ENCODE results near the gene PTPN3. TPM values are rescaled to one million over a fixed set of nuclear protein-coding genes. Genes with fewer than 3 reads are reported as not detected.

The PTPN3 gene
- total RNA-seq, 1 experiment from 2014 or later, result 10.4 TPM

DNA sequence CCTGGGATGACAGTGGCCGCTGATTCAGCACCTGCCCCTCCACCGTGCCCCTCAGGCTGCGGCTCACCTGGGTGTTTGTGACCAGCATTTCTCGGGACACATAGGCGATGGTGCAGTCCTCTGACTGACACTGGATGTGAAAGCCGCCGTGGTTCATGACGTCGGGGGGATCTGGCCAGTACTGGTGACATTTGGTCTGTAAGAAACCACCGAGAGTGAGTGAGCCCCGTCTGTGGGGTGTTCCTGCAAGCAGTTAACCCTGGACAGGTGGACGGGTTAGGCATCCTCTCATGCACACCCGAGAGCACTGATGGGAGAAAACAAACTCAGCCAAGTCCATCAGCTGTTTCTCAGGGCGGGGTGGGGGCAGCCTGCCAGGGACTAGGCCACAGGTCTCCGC, 114.8 kb downstream of the PTPN3 start:
- peaks cover 2% of the 10 kb centered on the region for H3K36me3 ChIP-seq (ENCODE audit: control insufficient read depth, insufficient read depth, low read length)
- no TSS peak for BruUV-seq (replicated peaks)
- TF ChIP-seq, protein P1, sequence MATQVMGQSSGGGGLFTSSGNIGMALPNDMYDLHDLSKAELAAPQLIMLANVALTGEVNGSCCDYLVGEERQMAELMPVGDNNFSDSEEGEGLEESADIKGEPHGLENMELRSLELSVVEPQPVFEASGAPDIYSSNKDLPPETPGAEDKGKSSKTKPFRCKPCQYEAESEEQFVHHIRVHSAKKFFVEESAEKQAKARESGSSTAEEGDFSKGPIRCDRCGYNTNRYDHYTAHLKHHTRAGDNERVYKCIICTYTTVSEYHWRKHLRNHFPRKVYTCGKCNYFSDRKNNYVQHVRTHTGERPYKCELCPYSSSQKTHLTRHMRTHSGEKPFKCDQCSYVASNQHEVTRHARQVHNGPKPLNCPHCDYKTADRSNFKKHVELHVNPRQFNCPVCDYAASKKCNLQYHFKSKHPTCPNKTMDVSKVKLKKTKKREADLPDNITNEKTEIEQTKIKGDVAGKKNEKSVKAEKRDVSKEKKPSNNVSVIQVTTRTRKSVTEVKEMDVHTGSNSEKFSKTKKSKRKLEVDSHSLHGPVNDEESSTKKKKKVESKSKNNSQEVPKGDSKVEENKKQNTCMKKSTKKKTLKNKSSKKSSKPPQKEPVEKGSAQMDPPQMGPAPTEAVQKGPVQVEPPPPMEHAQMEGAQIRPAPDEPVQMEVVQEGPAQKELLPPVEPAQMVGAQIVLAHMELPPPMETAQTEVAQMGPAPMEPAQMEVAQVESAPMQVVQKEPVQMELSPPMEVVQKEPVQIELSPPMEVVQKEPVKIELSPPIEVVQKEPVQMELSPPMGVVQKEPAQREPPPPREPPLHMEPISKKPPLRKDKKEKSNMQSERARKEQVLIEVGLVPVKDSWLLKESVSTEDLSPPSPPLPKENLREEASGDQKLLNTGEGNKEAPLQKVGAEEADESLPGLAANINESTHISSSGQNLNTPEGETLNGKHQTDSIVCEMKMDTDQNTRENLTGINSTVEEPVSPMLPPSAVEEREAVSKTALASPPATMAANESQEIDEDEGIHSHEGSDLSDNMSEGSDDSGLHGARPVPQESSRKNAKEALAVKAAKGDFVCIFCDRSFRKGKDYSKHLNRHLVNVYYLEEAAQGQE (IDR thresholded peaks at IDR 0.05; ENCODE audit: insufficient read depth in 1 of 2, low read depth in 2 of 2, low read length in 1 of 2), result no peak
- TF ChIP-seq POLR2AphosphoS5 (IDR thresholded peaks at IDR 0.05; ENCODE audit: low read depth, low read length) (no peak), SIN3A (IDR thresholded peaks at IDR 0.05; ENCODE audit: borderline replicate concordance, insufficient read depth, low read depth, low read length) (no peak), TCF7L2 (IDR thresholded peaks at IDR 0.05; ENCODE audit: low read depth, low read length) (no peak), CTCF (IDR thresholded peaks at IDR 0.05) (no peak)
- H3K4me3 ChIP-seq (ENCODE audit: low read depth in 2 of 2, low read length in 2 of 2), result no peak overlapping the region
- no peaks in the 10 kb centered on the region for H3K27me3 ChIP-seq (ENCODE audit: control insufficient read depth, insufficient read depth, low read length)
- no peaks in the 10 kb centered on the region for H3K4me1 ChIP-seq (ENCODE audit: control insufficient read depth, insufficient read depth, low read length)
- intact Hi-C loops (cut with micrococcal nuclease; ENCODE audit: unreplicated experiment), result no loop called here
- in situ Hi-C loops (cut with HindIII; ENCODE audit: low pct_unique_long_range_greater_than_20kb, low sequenced_read_pairs), result no loop called here
- CTCF ChIA-PET, result no interaction called here
- DNase-seq (ENCODE audit: low read depth, low spot score), result no peak
- ATAC-seq, result no peak
- H3K27ac ChIP-seq (ENCODE audit: low read length), result no peak overlapping the region
- no peaks in the 10 kb centered on the region for H3K9me3 ChIP-seq (ENCODE audit: control insufficient read depth, insufficient read depth, low read depth, low read length)
- POLR2A ChIA-PET, result no interaction called here

GRCh38 chr9:109382585-109382984, 115.5 kb downstream of the PTPN3 start:
- Histone ChIP-seq H3K27me3 (ENCODE audit: control insufficient read depth, insufficient read depth, low read length) (no peaks in the 10 kb centered on the region), H3K4me1 (ENCODE audit: control insufficient read depth, insufficient read depth, low read length) (no peaks in the 10 kb centered on the region), H3K9me3 (ENCODE audit: control insufficient read depth, insufficient read depth, low read depth, low read length) (no peaks in the 10 kb centered on the region), H3K36me3 (ENCODE audit: control insufficient read depth, insufficient read depth, low read length) (peaks cover under 1% of the 10 kb centered on the region), H3K27ac (ENCODE audit: low read length) (no peak overlapping the region), H3K4me3 (ENCODE audit: low read depth in 2 of 2, low read length in 2 of 2) (no peak overlapping the region)
- intact Hi-C loops (cut with micrococcal nuclease; ENCODE audit: unreplicated experiment) (no loop called here), in situ Hi-C loops (cut with HindIII; ENCODE audit: low pct_unique_long_range_greater_than_20kb, low sequenced_read_pairs) (no loop called here)
- BruUV-seq (replicated peaks), result no TSS peak
- ChIA-PET POLR2A (no interaction called here), CTCF (no interaction called here)
- TF ChIP-seq SIN3A (IDR thresholded peaks at IDR 0.05; ENCODE audit: borderline replicate concordance, insufficient read depth, low read depth, low read length) (no peak), POLR2AphosphoS5 (IDR thresholded peaks at IDR 0.05; ENCODE audit: low read depth, low read length) (no peak), CTCF (IDR thresholded peaks at IDR 0.05) (no peak), TCF7L2 (IDR thresholded peaks at IDR 0.05; ENCODE audit: low read depth, low read length) (no peak)
- TF ChIP-seq, protein P1 (IDR thresholded peaks at IDR 0.05; ENCODE audit: insufficient read depth in 1 of 2, low read depth in 2 of 2, low read length in 1 of 2), result no peak
- ATAC-seq (no peak), DNase-seq (ENCODE audit: low read depth, low spot score) (no peak)
